ENCODE measurements around the gene TNPO3. TPM values are rescaled to one million over a fixed set of nuclear protein-coding genes. Genes with fewer than 3 reads are reported as not detected.
A peak's percentile ranks its signal among the peaks of the same experiment; 100 is the strongest.
"Not testable (repeated sequence)": the region's sequence is repeated elsewhere in the genome, so short reads cannot be mapped to it uniquely, and the experiment has no call there.

Gene TNPO3
- total RNA-seq, 1 experiment from 2014 or later: 57.0 TPM

- H3K36me3 ChIP-seq (ENCODE audit: insufficient read depth, low read length): no peaks in the 10 kb centered on the region
- H3K79me2 ChIP-seq (ENCODE audit: low read length): no peaks in the 10 kb centered on the region
- H2AFZ ChIP-seq (ENCODE audit: low read length): no peak overlapping the region
- H3K27ac ChIP-seq (ENCODE audit: low read length): no peak overlapping the region
- no peaks in the 10 kb centered on the region; the same call in 1 of the 2 replicates for H3K27me3 ChIP-seq (ENCODE audit: low read length)
- H4K20me1 ChIP-seq (ENCODE audit: insufficient read depth, low read depth, low read length): no peaks in the 10 kb centered on the region
- H3K9ac ChIP-seq (ENCODE audit: low read length): no peak overlapping the region
- no peak overlapping the region for H3K4me2 ChIP-seq (ENCODE audit: low read depth, low read length, poor library complexity, severe bottlenecking)
- H3K9me3 ChIP-seq (ENCODE audit: low read length): no peaks in the 10 kb centered on the region
- H3K4me3 ChIP-seq (ENCODE audit: low read length): no peak overlapping the region
- no peaks in the 10 kb centered on the region for H3K9me2 ChIP-seq (replicated peaks; ENCODE audit: insufficient read depth, low read length)
- DNase-seq: no peak
- H3K4me1 ChIP-seq (ENCODE audit: low read length): peaks cover 7% of the 10 kb centered on the region
Measured at GRCh38 chr7:129066290-129067131, 11.6 kb upstream of the TNPO3 start.

GRCh38 chr7:129055861-129056464 is 1.1 kb upstream of the TNPO3 start:
- H3K27me3 ChIP-seq (ENCODE audit: low read length): no peaks in the 10 kb centered on the region
- H3K27ac ChIP-seq (ENCODE audit: low read length): no peak overlapping the region
- no peak for DNase-seq
- H3K4me3 ChIP-seq (ENCODE audit: low read length): peak overlapping the region; percentile 73
- H3K9ac ChIP-seq (ENCODE audit: low read length): peak overlapping the region; percentile 94
- H3K9me3 ChIP-seq (ENCODE audit: low read length): no peaks in the 10 kb centered on the region
- peaks cover 10% of the 10 kb centered on the region; the same call in 1 of the 2 replicates for H3K36me3 ChIP-seq (ENCODE audit: insufficient read depth, low read length)
- H4K20me1 ChIP-seq (ENCODE audit: insufficient read depth, low read depth, low read length): peaks cover 9% of the 10 kb centered on the region; the same call in 1 of the 2 replicates
- peaks cover 37% of the 10 kb centered on the region for H3K79me2 ChIP-seq (ENCODE audit: low read length)
- no peaks in the 10 kb centered on the region for H3K9me2 ChIP-seq (replicated peaks; ENCODE audit: insufficient read depth, low read length)
- H2AFZ ChIP-seq (ENCODE audit: low read length): no peak overlapping the region
- H3K4me1 ChIP-seq (ENCODE audit: low read length): peaks cover 37% of the 10 kb centered on the region
- peak overlapping the region; percentile 78 for H3K4me2 ChIP-seq (ENCODE audit: low read depth, low read length, poor library complexity, severe bottlenecking)

- Histone ChIP-seq H3K4me1 (ENCODE audit: low read length) (peaks cover 42% of the 10 kb centered on the region), H4K20me1 (ENCODE audit: insufficient read depth, low read depth, low read length) (peaks cover 14% of the 10 kb centered on the region), H3K4me3 (ENCODE audit: low read length) (peak overlapping the region; percentile 73), H3K27me3 (ENCODE audit: low read length) (no peaks in the 10 kb centered on the region), H3K9me3 (ENCODE audit: low read length) (no peaks in the 10 kb centered on the region), H3K36me3 (ENCODE audit: insufficient read depth, low read length) (peaks cover 10% of the 10 kb centered on the region; the same call in 1 of the 2 replicates), H3K4me2 (ENCODE audit: low read depth, low read length, poor library complexity, severe bottlenecking) (peak overlapping the region; percentile 78), H3K79me2 (ENCODE audit: low read length) (peaks cover 43% of the 10 kb centered on the region), H3K9ac (ENCODE audit: low read length) (peak overlapping the region; percentile 94), H3K27ac (ENCODE audit: low read length) (peak overlapping the region; percentile 91), H3K9me2 (replicated peaks; ENCODE audit: insufficient read depth, low read length) (no peaks in the 10 kb centered on the region), H2AFZ (ENCODE audit: low read length) (peak overlapping the region; percentile 68)
- no peak for DNase-seq
Measured at GRCh38 chr7:129055294-129055816, 444 bp upstream of the TNPO3 start.

GRCh38 chr7:129053938-129054437 is 923 bp downstream of the TNPO3 start:
- Histone ChIP-seq H3K36me3 (ENCODE audit: insufficient read depth, low read length) (peaks cover 10% of the 10 kb centered on the region; the same call in 1 of the 2 replicates), H3K9me2 (replicated peaks; ENCODE audit: insufficient read depth, low read length) (no peaks in the 10 kb centered on the region), H3K4me1 (ENCODE audit: low read length) (peaks cover 47% of the 10 kb centered on the region), H3K79me2 (ENCODE audit: low read length) (peaks cover 55% of the 10 kb centered on the region), H3K9ac (ENCODE audit: low read length) (peak overlapping the region; percentile 94), H3K27ac (ENCODE audit: low read length) (peak overlapping the region; percentile 91), H3K4me3 (ENCODE audit: low read length) (peak overlapping the region; percentile 73), H3K27me3 (ENCODE audit: low read length) (no peaks in the 10 kb centered on the region), H3K9me3 (ENCODE audit: low read length) (no peaks in the 10 kb centered on the region), H4K20me1 (ENCODE audit: insufficient read depth, low read depth, low read length) (peaks cover 14% of the 10 kb centered on the region), H2AFZ (ENCODE audit: low read length) (no peak overlapping the region), H3K4me2 (ENCODE audit: low read depth, low read length, poor library complexity, severe bottlenecking) (peak overlapping the region; percentile 78)
- no peak for DNase-seq

GRCh38 chr7:129052441-129052840 is 2.5 kb downstream of the TNPO3 start:
- no peak overlapping the region for H2AFZ ChIP-seq (ENCODE audit: low read length)
- H3K9me2 ChIP-seq (replicated peaks; ENCODE audit: insufficient read depth, low read length): no peaks in the 10 kb centered on the region
- H3K27me3 ChIP-seq (ENCODE audit: low read length): no peaks in the 10 kb centered on the region
- peak overlapping the region; percentile 73; the same call in 1 of the 2 replicates for H3K4me3 ChIP-seq (ENCODE audit: low read length)
- peaks cover 70% of the 10 kb centered on the region for H3K79me2 ChIP-seq (ENCODE audit: low read length)
- peaks cover 10% of the 10 kb centered on the region; the same call in 1 of the 2 replicates for H3K36me3 ChIP-seq (ENCODE audit: insufficient read depth, low read length)
- H3K4me1 ChIP-seq (ENCODE audit: low read length): peaks cover 51% of the 10 kb centered on the region
- no peaks in the 10 kb centered on the region for H3K9me3 ChIP-seq (ENCODE audit: low read length)
- no peak overlapping the region; the same call in 1 of the 2 replicates for H3K27ac ChIP-seq (ENCODE audit: low read length)
- no peak for DNase-seq
- no peak overlapping the region for H3K9ac ChIP-seq (ENCODE audit: low read length)
- peaks cover 18% of the 10 kb centered on the region for H4K20me1 ChIP-seq (ENCODE audit: insufficient read depth, low read depth, low read length)
- H3K4me2 ChIP-seq (ENCODE audit: low read depth, low read length, poor library complexity, severe bottlenecking): peak overlapping the region; percentile 78

- not testable (repeated sequence) for H3K9me2 ChIP-seq (replicated peaks; ENCODE audit: insufficient read depth, low read length); H3K27ac ChIP-seq (ENCODE audit: low read length); H3K27me3 ChIP-seq (ENCODE audit: low read length); H3K4me3 ChIP-seq (ENCODE audit: low read length); H3K9me3 ChIP-seq (ENCODE audit: low read length); H3K4me2 ChIP-seq (ENCODE audit: low read depth, low read length, poor library complexity, severe bottlenecking); H3K9ac ChIP-seq (ENCODE audit: low read length); H2AFZ ChIP-seq (ENCODE audit: low read length); DNase-seq
- peaks cover 80% of the 10 kb centered on the region for H3K79me2 ChIP-seq (ENCODE audit: low read length)
- peaks cover 24% of the 10 kb centered on the region for H4K20me1 ChIP-seq (ENCODE audit: insufficient read depth, low read depth, low read length)
- H3K36me3 ChIP-seq (ENCODE audit: insufficient read depth, low read length): peaks cover 10% of the 10 kb centered on the region; the same call in 1 of the 2 replicates
- peaks cover 57% of the 10 kb centered on the region for H3K4me1 ChIP-seq (ENCODE audit: low read length)
Measured at GRCh38 chr7:129051459-129051858, 3.5 kb downstream of the TNPO3 start.

GRCh38 chr7:129047761-129048160 is 7.2 kb downstream of the TNPO3 start:
- H3K4me3 ChIP-seq (ENCODE audit: low read length): no peak overlapping the region
- peaks cover 15% of the 10 kb centered on the region; the same call in 1 of the 2 replicates for H3K36me3 ChIP-seq (ENCODE audit: insufficient read depth, low read length)
- no peaks in the 10 kb centered on the region for H3K9me3 ChIP-seq (ENCODE audit: low read length)
- H3K4me2 ChIP-seq (ENCODE audit: low read depth, low read length, poor library complexity, severe bottlenecking): no peak overlapping the region
- H3K9me2 ChIP-seq (replicated peaks; ENCODE audit: insufficient read depth, low read length): no peaks in the 10 kb centered on the region
- H2AFZ ChIP-seq (ENCODE audit: low read length): no peak overlapping the region
- H3K27me3 ChIP-seq (ENCODE audit: low read length): no peaks in the 10 kb centered on the region
- no peak overlapping the region for H3K9ac ChIP-seq (ENCODE audit: low read length)
- H3K79me2 ChIP-seq (ENCODE audit: low read length): peaks cover 98% of the 10 kb centered on the region
- DNase-seq: no peak
- peaks cover 20% of the 10 kb centered on the region for H4K20me1 ChIP-seq (ENCODE audit: insufficient read depth, low read depth, low read length)
- no peak overlapping the region for H3K27ac ChIP-seq (ENCODE audit: low read length)
- H3K4me1 ChIP-seq (ENCODE audit: low read length): peaks cover 64% of the 10 kb centered on the region

- Histone ChIP-seq H3K79me2 (ENCODE audit: low read length) (peaks cover 98% of the 10 kb centered on the region), H3K4me1 (ENCODE audit: low read length) (peaks cover 60% of the 10 kb centered on the region), H3K36me3 (ENCODE audit: insufficient read depth, low read length) (peaks cover 5% of the 10 kb centered on the region; the same call in 1 of the 2 replicates), H3K27ac (ENCODE audit: low read length) (no peak overlapping the region), H3K27me3 (ENCODE audit: low read length) (no peaks in the 10 kb centered on the region), H3K9ac (ENCODE audit: low read length) (no peak overlapping the region), H3K4me2 (ENCODE audit: low read depth, low read length, poor library complexity, severe bottlenecking) (no peak overlapping the region), H3K9me3 (ENCODE audit: low read length) (no peaks in the 10 kb centered on the region), H2AFZ (ENCODE audit: low read length) (no peak overlapping the region), H3K4me3 (ENCODE audit: low read length) (no peak overlapping the region), H3K9me2 (replicated peaks; ENCODE audit: insufficient read depth, low read length) (no peaks in the 10 kb centered on the region), H4K20me1 (ENCODE audit: insufficient read depth, low read depth, low read length) (peaks cover 18% of the 10 kb centered on the region)
- DNase-seq: no peak
Measured at GRCh38 chr7:129045682-129046081, 9.2 kb downstream of the TNPO3 start.
